HPDE6-E6E7 (cell line): ENCODE data around the gene IL5.

Source experiments
- DNase-seq: peaks from one replicate; pipeline ENCODE4 v3.0.0; 2011; ENCODE audit warnings: missing footprints; ENCODE audit errors: extremely low spot score

The IL5 gene

DNA sequence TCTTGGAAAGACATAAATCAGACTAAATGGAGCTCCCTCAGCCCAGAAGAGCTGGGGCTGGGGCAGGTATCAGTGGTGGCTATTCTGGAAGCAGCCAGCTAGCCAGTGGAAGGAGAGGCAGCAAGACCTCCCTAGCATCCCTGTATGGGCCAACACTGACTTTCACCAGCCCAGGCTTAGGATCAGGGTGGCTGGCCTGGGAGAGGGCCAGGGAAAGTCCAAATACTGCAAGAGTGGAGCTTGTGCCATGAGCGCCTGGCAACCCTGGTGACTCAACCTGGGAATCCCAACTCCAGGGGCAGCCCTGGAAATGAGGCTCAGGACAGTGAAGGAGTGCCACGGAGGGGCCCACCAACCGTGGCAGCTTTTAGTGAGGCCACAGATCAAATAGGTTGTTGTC lies 45.2 kb downstream of the IL5 start:
- no peak for DNase-seq

DNA sequence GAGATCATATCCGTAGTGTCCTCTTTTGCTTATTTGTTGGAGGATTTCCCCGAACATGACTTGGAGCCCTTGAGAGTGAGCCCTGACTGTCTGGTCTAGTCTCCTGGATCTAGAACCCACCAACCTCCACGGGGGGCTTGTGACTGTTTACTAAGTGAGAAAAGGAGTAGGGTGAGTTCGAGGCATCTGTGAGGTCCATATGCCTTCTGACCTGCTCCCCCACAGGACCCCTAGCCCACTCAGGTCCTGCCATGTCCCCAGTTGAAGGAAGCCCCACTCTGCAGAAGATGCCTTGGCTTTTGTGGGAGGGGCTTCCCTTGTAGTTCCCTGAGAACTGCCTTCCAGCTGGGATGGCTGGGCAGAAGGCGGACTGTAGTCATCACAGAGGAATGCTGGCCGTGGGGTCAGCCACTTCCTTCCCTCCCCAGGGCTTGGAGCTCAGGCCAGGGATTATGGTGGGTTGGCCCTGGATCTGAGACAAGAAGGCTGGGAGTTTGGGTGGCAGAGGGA lies 45.8 kb downstream of the IL5 start:
- DNase-seq = peak; percentile 76

DNA sequence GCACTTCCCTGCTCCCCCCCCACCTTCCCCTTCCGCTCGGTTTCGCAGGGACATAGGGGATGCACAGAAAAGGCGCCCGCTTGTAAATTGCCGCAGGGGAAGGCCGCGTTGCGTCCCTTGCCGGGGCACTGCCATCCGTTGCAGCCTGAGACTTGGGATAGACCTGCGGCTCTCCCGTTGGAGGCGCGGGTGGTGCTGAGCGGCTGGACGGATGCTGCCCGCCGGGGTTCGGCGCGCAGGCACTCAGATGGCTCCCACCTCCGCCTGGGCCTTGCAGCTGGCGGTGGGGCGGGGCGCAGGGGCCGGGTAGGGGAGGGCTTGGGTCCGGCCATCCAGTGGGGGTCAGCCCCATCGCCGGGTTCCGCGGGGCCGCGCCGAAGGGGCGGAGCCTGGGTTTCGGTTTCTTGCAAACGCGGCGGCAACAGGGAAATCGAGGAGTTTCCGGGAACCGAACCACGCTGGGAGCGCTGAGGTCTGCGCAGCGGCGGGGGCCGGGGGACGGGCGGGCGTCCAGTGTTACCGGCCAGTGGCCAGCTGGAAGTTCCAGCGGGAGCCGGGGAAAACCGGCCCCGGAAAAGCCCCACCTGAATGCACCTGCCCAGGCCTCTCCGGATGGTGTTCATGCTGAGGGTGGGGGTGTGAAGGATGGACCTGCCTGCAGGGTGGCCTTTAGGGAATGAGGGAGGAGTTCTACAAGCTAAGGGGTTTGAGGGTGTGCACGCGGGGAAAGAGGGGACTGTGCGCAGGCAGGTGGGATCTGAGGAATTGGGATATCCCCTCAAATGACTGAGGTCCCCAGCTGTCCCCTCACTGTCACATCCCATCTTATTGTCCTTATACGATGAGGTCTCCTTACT lies 46.5 kb downstream of the IL5 start:
- DNase-seq = no peak

DNA sequence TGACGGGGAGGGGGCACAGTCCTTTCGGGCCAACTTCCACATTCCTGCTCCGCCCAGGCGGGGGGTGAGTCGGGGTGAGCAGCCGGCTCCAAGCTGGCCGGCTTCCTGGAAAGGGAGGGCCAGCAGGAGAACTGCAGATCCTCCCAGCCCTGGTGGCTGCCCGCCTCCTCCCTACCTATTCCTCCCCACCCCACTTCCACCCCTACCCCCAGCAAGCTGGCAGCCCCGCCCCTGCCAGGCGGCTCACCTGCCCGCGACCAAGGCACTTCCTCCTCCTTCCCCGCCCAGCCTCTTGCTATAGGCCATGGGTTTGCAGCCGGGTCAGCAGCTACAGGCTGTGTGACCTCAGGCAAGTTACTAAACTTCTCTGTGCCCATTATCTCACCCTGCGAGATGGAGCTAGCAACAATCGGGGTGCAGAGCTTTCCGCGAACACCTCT lies 47.1 kb downstream of the IL5 start:
- peak; percentile 90 for DNase-seq

DNA sequence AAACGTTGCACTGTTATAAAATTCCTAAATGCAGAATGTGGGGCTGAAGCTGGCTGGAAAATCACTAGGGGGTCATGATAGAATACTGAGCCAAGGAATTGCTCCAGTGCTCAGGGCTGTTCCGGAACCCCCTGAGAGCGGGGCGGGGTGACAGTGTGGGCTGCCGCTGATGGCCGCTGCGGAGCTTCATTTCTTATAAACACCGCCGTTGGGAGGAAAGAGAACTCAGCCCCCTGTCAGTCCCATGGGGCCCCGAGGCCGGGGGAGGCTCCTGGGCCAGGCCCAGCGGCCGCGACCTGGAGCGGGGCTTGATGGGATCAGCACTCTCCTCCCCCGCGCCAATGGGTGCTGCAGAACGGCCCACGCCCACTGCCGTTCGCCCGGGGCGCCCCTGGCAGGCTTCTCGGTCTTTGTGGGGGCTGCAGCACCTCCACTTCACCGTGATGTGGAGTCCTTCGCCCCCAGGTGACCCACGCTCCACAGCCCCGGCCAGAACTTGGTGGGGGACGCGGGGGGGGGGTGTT lies 47.6 kb downstream of the IL5 start:
- DNase-seq = no peak

DNA sequence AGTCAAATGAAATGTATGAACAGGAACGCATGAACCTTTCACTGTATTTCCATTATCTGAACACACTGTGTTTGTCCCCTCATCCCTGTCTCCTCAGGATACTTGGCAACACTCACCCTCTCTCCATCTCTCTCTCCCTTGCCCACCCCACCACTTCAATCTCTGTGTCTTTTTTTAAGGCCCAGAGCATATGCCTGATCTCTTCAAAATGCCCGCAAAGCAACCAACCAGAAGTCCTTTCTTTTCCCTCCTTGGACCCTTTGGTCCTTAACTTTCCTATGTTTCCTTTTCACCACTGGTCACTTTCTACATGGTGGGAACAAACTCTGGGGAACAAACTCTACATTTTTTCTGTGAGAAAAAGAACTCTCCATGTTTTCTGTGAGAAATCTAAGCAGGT lies 49.5 kb downstream of the IL5 start:
- DNase-seq = no peak

DNA sequence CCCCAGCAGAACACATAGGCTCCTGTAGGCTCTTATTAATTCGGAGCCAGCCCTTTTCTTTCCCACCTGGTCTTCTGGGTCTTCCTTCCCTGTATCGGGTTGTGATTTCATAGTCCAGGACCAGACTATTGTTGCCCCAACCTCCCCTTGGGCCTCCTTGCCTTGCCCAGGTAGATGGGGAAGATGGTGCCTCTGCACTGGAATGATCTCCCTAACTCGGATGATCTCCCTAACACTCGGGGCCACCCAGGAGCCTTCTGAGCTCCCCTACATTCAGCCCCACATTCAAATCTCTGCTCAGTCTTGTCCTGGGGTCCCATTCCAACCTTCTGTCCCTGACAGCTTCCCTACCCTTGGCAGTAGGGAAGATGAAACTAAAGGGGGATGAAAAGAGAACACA lies 50.1 kb downstream of the IL5 start:
- no peak for DNase-seq

DNA sequence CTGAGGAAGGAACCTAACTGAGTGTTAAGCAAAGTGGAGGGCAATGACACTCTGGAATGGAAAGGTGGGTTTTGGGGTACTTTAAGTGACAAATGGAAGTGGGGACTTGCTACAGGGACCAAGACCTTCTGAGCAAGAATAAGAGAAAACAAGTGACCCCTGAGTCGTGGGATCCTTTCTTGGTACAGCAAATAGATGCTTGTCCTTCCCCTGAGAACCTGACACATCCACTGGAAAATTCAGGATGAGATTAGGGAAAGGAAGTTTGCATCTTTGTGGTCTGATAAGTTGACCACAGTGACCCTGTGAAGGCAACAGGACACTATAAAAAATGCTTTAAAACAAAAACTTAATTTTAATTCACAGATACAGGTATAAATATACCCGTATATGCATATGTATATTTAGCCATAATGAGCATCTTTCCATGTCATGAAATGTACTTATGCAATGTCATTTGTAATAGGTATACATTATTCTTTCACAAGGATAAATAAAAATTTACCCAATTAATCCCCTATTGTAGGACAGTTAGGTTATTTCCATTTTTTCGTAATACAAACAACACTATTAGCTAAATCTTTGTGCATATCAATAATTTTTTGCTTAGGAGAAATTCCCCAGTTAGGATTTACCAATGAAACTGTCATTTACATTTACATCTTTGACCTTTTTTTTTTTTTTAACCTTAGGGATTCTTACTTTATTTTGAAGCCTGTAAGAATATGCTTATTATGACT lies 50.8 kb downstream of the IL5 start:
- no peak for DNase-seq
